Heart left ventricle (tissue), 16 donors: ENCODE data around the gene ITGB8. TPM values are rescaled to one million over a fixed set of nuclear protein-coding genes. Genes with fewer than 3 reads are reported as not detected.

Experiments
- ATAC-seq, 4 donors: fragments of 200-7000 bp; cut with Tn5 transposase; one replicate each; pipeline ENCODE4 v1.9.1; 2020 to 2022; ENCODE audit warnings: moderate library complexity in 4 of 4, mild to moderate bottlenecking in 3 of 4, moderate number of reproducible peaks in 1 of 4
- DNase-seq, 5 donors: peaks; one replicate each; pipeline ENCODE4 v3.0.0-alpha.2; 2020
- H3K27ac ChIP-seq, 12 donors: fragments of 200-600 bp; sonication (generic) in 4 of 12; one replicate each; pipeline versions ENCODE4 v1.5.0 to v1.8.0; 2016 to 2022; ENCODE audit warnings: mild to moderate bottlenecking in 2 of 12
- H3K27me3 ChIP-seq, 9 donors: fragments of 200-600 bp; sonication (generic) in 2 of 9; one replicate each; pipeline versions ENCODE4 v1.5.1 to v1.8.0; 2016 to 2022; ENCODE audit warnings: mild to moderate bottlenecking in 3 of 9
- H3K36me3 ChIP-seq, 9 donors: fragments of 200-600 bp; sonication (generic) in 2 of 9; one replicate each; pipeline versions ENCODE4 v1.5.0 to v1.8.0; 2018 to 2022; ENCODE audit warnings: mild to moderate bottlenecking in 2 of 9
- H3K4me1 ChIP-seq, 12 donors: fragments of 200-600 bp; sonication (generic) in 4 of 12; one replicate each; pipeline versions ENCODE4 v1.5.0 to v1.8.0; 2016 to 2022; ENCODE audit warnings: mild to moderate bottlenecking in 3 of 12
- H3K4me3 ChIP-seq, 12 donors: fragments of 200-600 bp; sonication (generic) in 4 of 12; one replicate each; pipeline versions ENCODE4 v1.5.0 to v1.8.0; 2017 to 2022; ENCODE audit warnings: mild to moderate bottlenecking in 9 of 12, moderate library complexity in 4 of 12
- H3K9me3 ChIP-seq, 12 donors: fragments of 200-600 bp; sonication (generic) in 4 of 12; one replicate each; pipeline versions ENCODE4 v1.5.0 to v1.8.0; 2016 to 2022; ENCODE audit warnings: mild to moderate bottlenecking in 1 of 12
- POLR2A ChIP-seq, 2 donors: fragments of 450-650 bp; IDR thresholded peaks; one replicate each; pipeline ENCODE4 v1.6.1; 2017; ENCODE audit warnings: antibody characterized with exemption in 2 of 2, mild to moderate bottlenecking in 2 of 2, moderate library complexity in 2 of 2
- WGBS, 4 donors: extraction: QIAGEN DNeasy Blood & Tissue Kit in 2 of 4; methylation state at CpG; one replicate each; pipeline versions ENCODE4 v1.1.5 to v1.1.7; 2013 to 2018; 5-methylcytosine and 5-hydroxymethylcytosine counted together
- intact Hi-C, 10 donors: fragments of 100-400 bp; cut with DNase I; formaldehyde crosslinking; loops; one replicate each; pipeline versions ENCODE4 v1.11.1 to v1.14.2; 2022
- polyA plus RNA-seq, 2 donors: library from polyadenylated mRNA; stranded (reverse); fragments of 200-250 nt; gene quantifications; one replicate each; pipeline ENCODE4 v1.2.3, GENCODE V29; 2013
- total RNA-seq, 9 donors: library from RNA; depleted of rRNA in 2 of 9; stranded (reverse); fragments of >200 nt in 2 of 9; fragmentation: NEBNext Ultra II Directional in 3 of 9; extraction: Animal tissue kit (Norgen Biotek cat#: 25700) in 3 of 9; gene quantifications; one replicate each; pipeline versions ENCODE4 v1.1.0 to v1.2.4, GENCODE V29; 2016 to 2023
- TF ChIP-seq, protein P1 (sequence below), 12 donors: fragments of 200-600 bp; sonication (generic) in 4 of 12; IDR thresholded peaks; one replicate each; pipeline versions ENCODE4 v1.5.0 to v1.8.0; 2018 to 2022; ENCODE audit warnings: antibody characterized with exemption in 12 of 12, mild to moderate bottlenecking in 5 of 12
- donor health status: ischemic (EF 13 %, LVEDD 7.1; RV severe dilation, severe dysfunction).
- donor health status: healthy with polysubstance abuse.
- donor health status: DM: no; HTN: yes; CAD: no.
- donor health status: DM: no; HTN: no; CAD: no.
- donor health status: ischemic (EF 25% LVEDD 6.9; RV normal size, moderate dysfunction).
- donor health status: ischemic (EF 25% LVEDD 5.7; RV mildly dilated, moderate dysfunction).
- donor health status: healthy.
- donor health status: DM: yes; HTN: yes; CAD: no.
- donor health status: ischemic (EF 35%, LVEDD 5.7; RV mildly dilated, moderate dysfunction).
- donor health status: nonischemic (EF 11% LVEDD 7.7; RV severe dilation, severe dysfunction).
- donor health status: DM: yes; HTN: yes; CAD: no.
- donor health status: PGD.
- donor health status: ischemic (EF 29% LVEDD 5.4; RV normal size, mild dysfunction).
- donor health status: nonischemic (EF 23%, LVEDD 6.1; RV moderate dilation, normal function).

ITGB8 gene
- total and polyA plus RNA-seq, 11 donors: 0.61 to 16.0 (median 2.1) TPM

DNA sequence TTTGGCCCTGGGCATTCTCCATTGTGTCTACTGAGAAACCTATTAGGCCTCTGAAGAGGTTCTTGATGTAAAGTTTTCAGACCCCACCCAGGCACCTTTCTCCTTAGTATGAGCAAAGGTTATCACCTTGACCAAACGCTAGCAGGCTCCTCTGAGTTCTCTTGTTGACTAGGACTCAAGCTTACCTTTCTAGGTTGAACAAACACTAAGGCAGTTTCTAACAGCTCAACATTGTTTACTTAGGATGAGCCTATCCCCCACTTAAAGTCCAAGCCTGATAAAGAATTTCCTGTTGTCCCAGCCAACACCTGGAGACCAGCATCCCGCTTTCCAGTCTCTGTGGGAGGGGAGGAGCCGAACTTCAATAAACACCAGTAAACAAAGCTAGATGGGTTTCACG is 26.3 kb upstream of the ITGB8 start:
- 81 to 87% (median 84%) methylated on average over 4 of the region's 4 CpGs for WGBS, 4 donors
- Histone ChIP-seq H3K4me3 (no peak overlapping the region), H3K9me3 (no peaks in the 10 kb centered on the region), H3K27ac (no peak overlapping the region), H3K27me3 (no peaks in the 10 kb centered on the region), H3K36me3 (no peaks in the 10 kb centered on the region), H3K4me1 (peaks cover 0 to 24% (median 0%) of the 10 kb centered on the region in 12 donors)
- no peak for ATAC-seq
- intact Hi-C loops: no loop called here
- TF ChIP-seq POLR2A (IDR thresholded peaks at IDR 0.05): no peak
- TF ChIP-seq, protein P1, sequence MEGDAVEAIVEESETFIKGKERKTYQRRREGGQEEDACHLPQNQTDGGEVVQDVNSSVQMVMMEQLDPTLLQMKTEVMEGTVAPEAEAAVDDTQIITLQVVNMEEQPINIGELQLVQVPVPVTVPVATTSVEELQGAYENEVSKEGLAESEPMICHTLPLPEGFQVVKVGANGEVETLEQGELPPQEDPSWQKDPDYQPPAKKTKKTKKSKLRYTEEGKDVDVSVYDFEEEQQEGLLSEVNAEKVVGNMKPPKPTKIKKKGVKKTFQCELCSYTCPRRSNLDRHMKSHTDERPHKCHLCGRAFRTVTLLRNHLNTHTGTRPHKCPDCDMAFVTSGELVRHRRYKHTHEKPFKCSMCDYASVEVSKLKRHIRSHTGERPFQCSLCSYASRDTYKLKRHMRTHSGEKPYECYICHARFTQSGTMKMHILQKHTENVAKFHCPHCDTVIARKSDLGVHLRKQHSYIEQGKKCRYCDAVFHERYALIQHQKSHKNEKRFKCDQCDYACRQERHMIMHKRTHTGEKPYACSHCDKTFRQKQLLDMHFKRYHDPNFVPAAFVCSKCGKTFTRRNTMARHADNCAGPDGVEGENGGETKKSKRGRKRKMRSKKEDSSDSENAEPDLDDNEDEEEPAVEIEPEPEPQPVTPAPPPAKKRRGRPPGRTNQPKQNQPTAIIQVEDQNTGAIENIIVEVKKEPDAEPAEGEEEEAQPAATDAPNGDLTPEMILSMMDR (IDR thresholded peaks at IDR 0.05): no peak
- no peak for DNase-seq

DNA sequence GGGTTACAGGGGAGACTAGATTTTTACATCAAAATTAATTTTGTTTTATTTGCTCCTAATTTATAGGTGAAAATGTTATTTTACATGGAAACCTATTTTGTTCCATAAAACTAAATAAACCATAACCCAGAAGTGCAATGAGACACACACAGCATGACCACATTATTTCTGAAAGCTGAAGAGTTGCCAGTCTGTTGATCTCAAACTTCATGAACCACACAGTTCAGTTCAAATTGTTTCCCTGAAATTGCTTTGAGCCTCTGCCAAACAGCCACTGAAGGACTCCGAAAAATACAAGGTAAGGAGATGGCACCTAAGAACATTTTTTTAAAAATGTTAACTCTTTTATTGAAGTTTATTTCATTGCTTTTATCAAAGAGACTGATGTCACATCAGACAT is 25.0 kb upstream of the ITGB8 start:
- ATAC-seq (no peak), DNase-seq (no peak)
- intact Hi-C loops: loop anchor here in 2 of 10 donors (5.0 kb wide), 2 partner anchors 143 to 148 kb away; no protein-coding TSS in a partner anchor
- WGBS, 4 donors: 88 to 96% (median 94%) methylated on average over 1 of the region's 1 CpG
- no peak overlapping the region for H3K27ac ChIP-seq
- H3K9me3 ChIP-seq: no peaks in the 10 kb centered on the region
- no peak overlapping the region for H3K4me3 ChIP-seq
- no peaks in the 10 kb centered on the region for H3K27me3 ChIP-seq
- TF ChIP-seq, protein P1 (IDR thresholded peaks at IDR 0.05): no peak
- TF ChIP-seq POLR2A (IDR thresholded peaks at IDR 0.05): no peak
- H3K4me1 ChIP-seq: peaks cover 0 to 15% (median 0%) of the 10 kb centered on the region in 12 donors
- H3K36me3 ChIP-seq: no peaks in the 10 kb centered on the region

DNA sequence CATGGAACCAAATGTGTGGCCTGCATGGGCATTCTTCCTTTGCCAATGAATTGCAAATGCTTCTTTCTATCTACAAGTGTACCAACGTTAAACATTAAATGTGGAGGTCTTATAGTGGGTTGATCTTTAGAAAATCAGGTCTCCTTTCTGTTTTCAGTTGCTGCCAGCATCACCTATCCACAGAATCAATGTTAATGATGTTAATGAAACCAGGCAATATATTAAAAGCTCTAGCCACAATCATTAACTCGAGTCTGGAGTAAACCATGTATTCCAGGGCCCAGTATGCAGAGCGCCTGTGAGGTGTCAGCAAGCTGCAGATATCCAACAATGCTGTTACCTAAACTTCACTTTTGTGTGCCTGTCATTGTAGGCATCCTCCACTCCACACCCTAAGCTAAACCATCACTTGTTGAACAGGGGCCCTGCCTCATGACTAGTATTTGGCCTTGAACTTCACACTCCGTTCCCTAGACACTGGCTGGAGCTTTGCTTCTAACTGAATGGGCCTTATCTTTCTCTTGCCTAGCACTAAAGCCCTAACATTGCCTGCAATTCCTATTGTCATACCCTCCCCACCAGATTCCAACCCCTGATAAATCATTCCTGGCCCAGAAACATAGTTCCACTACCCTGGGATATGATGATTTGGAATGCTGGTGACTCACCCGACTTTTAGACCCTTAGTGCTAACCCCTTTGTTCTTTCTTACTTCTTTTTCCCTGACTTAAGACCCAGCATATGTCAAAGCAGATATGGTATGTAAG is 24.3 kb upstream of the ITGB8 start:
- WGBS, 4 donors: 80 to 88% (median 82%) methylated on average over 5 of the region's 5 CpGs
- H3K36me3 ChIP-seq: no peaks in the 10 kb centered on the region
- H3K4me3 ChIP-seq: no peak overlapping the region
- DNase-seq (no peak), ATAC-seq (no peak)
- H3K4me1 ChIP-seq: peaks cover 0 to 13% (median 0%) of the 10 kb centered on the region in 12 donors
- TF ChIP-seq, protein P1 (IDR thresholded peaks at IDR 0.05): no peak
- TF ChIP-seq POLR2A (IDR thresholded peaks at IDR 0.05): no peak
- H3K27me3 ChIP-seq: no peaks in the 10 kb centered on the region
- H3K27ac ChIP-seq: no peak overlapping the region
- intact Hi-C loops: loop anchor here in 2 of 10 donors (5.0 kb wide), 2 partner anchors 144 to 149 kb away; no protein-coding TSS in a partner anchor
- H3K9me3 ChIP-seq: no peaks in the 10 kb centered on the region

DNA sequence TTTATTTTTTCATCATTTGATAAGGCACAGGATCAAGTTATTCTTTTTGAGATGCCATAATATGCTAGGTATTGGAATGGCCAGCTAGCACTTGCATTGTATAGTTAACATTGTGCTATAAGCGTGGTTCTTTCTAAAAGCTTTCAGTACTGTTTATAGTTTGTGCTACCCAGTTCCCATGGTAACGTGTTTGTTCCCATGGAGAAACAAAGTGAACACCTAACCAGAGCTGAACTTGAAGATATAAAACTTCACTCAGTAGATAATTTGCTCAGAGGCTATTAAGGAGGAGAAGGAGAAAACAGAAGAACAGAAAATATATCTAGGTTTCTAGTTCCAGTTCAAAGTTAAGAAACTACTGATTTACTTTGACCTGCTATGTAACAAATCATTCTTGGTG is 23.6 kb upstream of the ITGB8 start:
- Histone ChIP-seq H3K36me3 (no peaks in the 10 kb centered on the region), H3K4me3 (no peak overlapping the region), H3K27ac (no peak overlapping the region), H3K27me3 (no peaks in the 10 kb centered on the region), H3K4me1 (peaks cover 0 to 6% (median 0%) of the 10 kb centered on the region in 12 donors), H3K9me3 (no peaks in the 10 kb centered on the region)
- intact Hi-C loops: loop anchor here in 2 of 10 donors (5.0 kb wide), 2 partner anchors 145 to 150 kb away; no protein-coding TSS in a partner anchor
- TF ChIP-seq, protein P1 (IDR thresholded peaks at IDR 0.05): no peak
- no peak for TF ChIP-seq POLR2A (IDR thresholded peaks at IDR 0.05)
- ATAC-seq (no peak), DNase-seq (no peak)
- 66 to 73% (median 69%) methylated on average over 2 of the region's 2 CpGs for WGBS, 4 donors
